Measurements from ENCODE around the gene KDM2B.

The KDM2B gene

DNA sequence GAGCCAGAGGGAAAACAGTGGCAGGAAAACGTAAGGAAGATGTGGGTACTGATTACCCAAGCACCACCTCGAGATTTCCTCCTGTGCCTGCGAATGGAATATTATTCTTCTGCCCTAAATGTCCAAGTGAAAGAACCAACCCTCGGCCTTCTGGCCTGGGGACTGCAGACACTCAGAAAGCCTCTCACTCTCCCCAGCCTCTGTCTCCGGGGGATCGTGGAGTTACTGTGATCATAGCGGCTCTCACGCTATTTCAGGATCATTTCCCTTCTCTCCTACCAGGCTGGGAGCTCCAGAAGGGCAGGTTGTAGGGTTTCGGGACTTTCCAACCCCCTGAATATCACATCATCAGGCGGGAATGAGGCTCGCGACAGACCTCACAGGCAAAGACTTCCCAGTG is 68.9 kb downstream of the KDM2B start:
- no peaks in the 10 kb centered on the region for H3K9me3 ChIP-seq (ENCODE audit: low read length)

GRCh38 chr12:121509339-121509738 is 71.5 kb downstream of the KDM2B start:
- Histone ChIP-seq H3K36me3 (ENCODE audit: insufficient read depth, low read length) (peaks cover 51% of the 10 kb centered on the region), H2AFZ (ENCODE audit: low read depth, low read length) (no peak overlapping the region), H3K9me3 (ENCODE audit: low read length) (no peaks in the 10 kb centered on the region), H3K27me3 (ENCODE audit: insufficient read depth, low read length) (no peaks in the 10 kb centered on the region), H3K4me3 (ENCODE audit: low read length) (no peak overlapping the region), H3K4me1 (ENCODE audit: insufficient read depth, low read length) (no peaks in the 10 kb centered on the region)

More for the DNA sequence above, 68.9 kb downstream of the KDM2B start:
- Histone ChIP-seq H3K27me3 (ENCODE audit: insufficient read depth, low read length) (no peaks in the 10 kb centered on the region), H3K36me3 (ENCODE audit: insufficient read depth, low read length) (peaks cover 46% of the 10 kb centered on the region), H2AFZ (ENCODE audit: low read depth, low read length) (no peak overlapping the region), H3K4me1 (ENCODE audit: insufficient read depth, low read length) (no peaks in the 10 kb centered on the region), H3K4me3 (ENCODE audit: low read length) (no peak overlapping the region)

- no peaks in the 10 kb centered on the region for H3K27me3 ChIP-seq (ENCODE audit: insufficient read depth, low read length)
- no peaks in the 10 kb centered on the region for H3K4me1 ChIP-seq (ENCODE audit: insufficient read depth, low read length)
- H2AFZ ChIP-seq (ENCODE audit: low read depth, low read length), result no peak overlapping the region
- peaks cover 45% of the 10 kb centered on the region for H3K36me3 ChIP-seq (ENCODE audit: insufficient read depth, low read length)
- no peak overlapping the region for H3K4me3 ChIP-seq (ENCODE audit: low read length)
- no peaks in the 10 kb centered on the region for H3K9me3 ChIP-seq (ENCODE audit: low read length)
These were observed 72.3 kb downstream of the KDM2B start for GRCh38 chr12:121508533-121508932.

DNA sequence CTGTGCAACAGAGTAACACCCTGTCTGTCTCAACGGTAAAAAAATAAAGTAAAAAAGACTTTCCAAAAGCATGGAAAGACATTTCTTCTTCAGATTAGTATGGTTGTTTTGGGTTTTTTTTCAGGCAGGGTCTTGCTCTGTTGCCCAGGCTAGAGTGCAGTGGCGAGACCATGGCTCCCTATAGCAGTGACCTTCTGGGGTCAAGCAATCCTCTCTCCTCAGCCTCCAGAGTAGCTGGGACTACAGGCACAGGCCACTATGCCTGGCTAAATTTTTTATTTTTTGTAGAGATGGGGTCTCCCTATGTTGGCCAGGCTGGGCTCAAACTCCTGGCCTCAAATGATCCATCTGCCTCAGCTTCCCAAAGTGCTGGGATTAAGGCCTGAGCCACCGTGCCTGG is 72.8 kb downstream of the KDM2B start:
- Histone ChIP-seq H3K4me3 (ENCODE audit: low read length) (no peak overlapping the region), H2AFZ (ENCODE audit: low read depth, low read length) (no peak overlapping the region), H3K4me1 (ENCODE audit: insufficient read depth, low read length) (no peaks in the 10 kb centered on the region), H3K9me3 (ENCODE audit: low read length) (no peaks in the 10 kb centered on the region), H3K36me3 (ENCODE audit: insufficient read depth, low read length) (peaks cover 40% of the 10 kb centered on the region), H3K27me3 (ENCODE audit: insufficient read depth, low read length) (no peaks in the 10 kb centered on the region)

DNA sequence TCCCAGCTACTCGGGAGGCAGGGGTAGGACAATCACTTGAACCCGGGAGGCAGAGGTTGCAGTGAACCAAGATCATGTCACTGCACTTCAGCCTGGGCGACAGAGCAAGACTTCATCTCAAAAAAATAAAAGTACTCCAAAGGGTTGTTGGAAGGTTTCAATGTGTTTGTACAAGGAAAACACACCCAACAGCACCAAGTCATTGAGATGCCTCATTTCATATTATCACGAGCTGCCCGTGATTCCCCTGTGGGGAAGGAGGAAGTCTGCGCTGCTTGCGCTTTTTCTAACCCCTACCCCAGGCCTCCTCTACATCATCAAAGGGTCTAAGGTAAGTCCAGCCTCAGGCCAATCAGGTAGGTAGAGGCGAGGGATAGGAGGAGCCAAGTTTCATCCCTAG is 73.6 kb downstream of the KDM2B start:
- Histone ChIP-seq H3K4me1 (ENCODE audit: insufficient read depth, low read length) (no peaks in the 10 kb centered on the region), H2AFZ (ENCODE audit: low read depth, low read length) (no peak overlapping the region), H3K36me3 (ENCODE audit: insufficient read depth, low read length) (peaks cover 35% of the 10 kb centered on the region), H3K27me3 (ENCODE audit: insufficient read depth, low read length) (no peaks in the 10 kb centered on the region), H3K4me3 (ENCODE audit: low read length) (no peak overlapping the region), H3K9me3 (ENCODE audit: low read length) (no peaks in the 10 kb centered on the region)

DNA sequence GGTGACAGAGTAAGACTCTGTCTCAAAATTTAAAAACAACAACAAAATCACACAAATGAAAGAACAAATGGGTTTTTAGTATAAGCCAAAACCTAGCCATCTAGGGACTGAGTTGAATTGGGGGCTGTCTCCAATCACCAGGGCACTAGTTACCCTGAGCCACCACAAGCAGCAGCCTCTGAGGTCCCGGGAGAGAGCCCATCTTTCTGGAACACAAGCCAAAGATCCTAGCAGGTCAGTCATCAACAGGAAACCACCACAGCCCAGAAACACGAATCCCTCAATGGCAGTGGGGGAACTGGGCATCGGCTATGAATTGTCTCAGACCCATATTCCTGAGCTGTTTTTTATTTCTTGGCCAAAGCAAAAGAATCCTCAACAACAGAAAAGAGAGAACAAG is 75.3 kb downstream of the KDM2B start:
- Histone ChIP-seq H3K9me3 (ENCODE audit: low read length) (no peaks in the 10 kb centered on the region), H2AFZ (ENCODE audit: low read depth, low read length) (no peak overlapping the region), H3K4me1 (ENCODE audit: insufficient read depth, low read length) (peaks cover 2% of the 10 kb centered on the region), H3K36me3 (ENCODE audit: insufficient read depth, low read length) (peaks cover 26% of the 10 kb centered on the region), H3K4me3 (ENCODE audit: low read length) (no peak overlapping the region), H3K27me3 (ENCODE audit: insufficient read depth, low read length) (no peaks in the 10 kb centered on the region)

- Histone ChIP-seq H3K36me3 (ENCODE audit: insufficient read depth, low read length) (peaks cover 16% of the 10 kb centered on the region), H3K4me1 (ENCODE audit: insufficient read depth, low read length) (peaks cover 7% of the 10 kb centered on the region), H3K4me3 (ENCODE audit: low read length) (no peak overlapping the region), H3K9me3 (ENCODE audit: low read length) (no peaks in the 10 kb centered on the region), H2AFZ (ENCODE audit: low read depth, low read length) (no peak overlapping the region), H3K27me3 (ENCODE audit: insufficient read depth, low read length) (no peaks in the 10 kb centered on the region)
These were observed 76.3 kb downstream of the KDM2B start for GRCh38 chr12:121504505-121504904.

- no peaks in the 10 kb centered on the region for H3K9me3 ChIP-seq (ENCODE audit: low read length)
- peaks cover 7% of the 10 kb centered on the region for H3K4me1 ChIP-seq (ENCODE audit: insufficient read depth, low read length)
- no peaks in the 10 kb centered on the region for H3K27me3 ChIP-seq (ENCODE audit: insufficient read depth, low read length)
- peaks cover 9% of the 10 kb centered on the region for H3K36me3 ChIP-seq (ENCODE audit: insufficient read depth, low read length)
- no peak overlapping the region for H2AFZ ChIP-seq (ENCODE audit: low read depth, low read length)
- H3K4me3 ChIP-seq (ENCODE audit: low read length), result no peak overlapping the region
These were observed 77.4 kb downstream of the KDM2B start for GRCh38 chr12:121503395-121503794.

- no peaks in the 10 kb centered on the region for H3K27me3 ChIP-seq (ENCODE audit: insufficient read depth, low read length)
- peaks cover 7% of the 10 kb centered on the region for H3K4me1 ChIP-seq (ENCODE audit: insufficient read depth, low read length)
- H3K36me3 ChIP-seq (ENCODE audit: insufficient read depth, low read length), result peaks cover 6% of the 10 kb centered on the region
- no peak overlapping the region for H3K4me3 ChIP-seq (ENCODE audit: low read length)
- no peaks in the 10 kb centered on the region for H3K9me3 ChIP-seq (ENCODE audit: low read length)
- no peak overlapping the region for H2AFZ ChIP-seq (ENCODE audit: low read depth, low read length)
These were observed 78.9 kb downstream of the KDM2B start for GRCh38 chr12:121501946-121502345.

- H3K36me3 ChIP-seq (ENCODE audit: insufficient read depth, low read length), result peaks cover 5% of the 10 kb centered on the region
- peaks cover 7% of the 10 kb centered on the region for H3K4me1 ChIP-seq (ENCODE audit: insufficient read depth, low read length)
- H3K27me3 ChIP-seq (ENCODE audit: insufficient read depth, low read length), result no peaks in the 10 kb centered on the region
- no peaks in the 10 kb centered on the region for H3K9me3 ChIP-seq (ENCODE audit: low read length)
- no peak overlapping the region for H2AFZ ChIP-seq (ENCODE audit: low read depth, low read length)
- H3K4me3 ChIP-seq (ENCODE audit: low read length), result no peak overlapping the region
These were observed 80.7 kb downstream of the KDM2B start for GRCh38 chr12:121499929-121500793.

GRCh38 chr12:121495746-121496145 is 85.1 kb downstream of the KDM2B start:
- Histone ChIP-seq H3K4me3 (ENCODE audit: low read length) (no peak overlapping the region), H3K4me1 (ENCODE audit: insufficient read depth, low read length) (peaks cover 7% of the 10 kb centered on the region), H3K9me3 (ENCODE audit: low read length) (peaks cover 4% of the 10 kb centered on the region), H3K27me3 (ENCODE audit: insufficient read depth, low read length) (no peaks in the 10 kb centered on the region), H2AFZ (ENCODE audit: low read depth, low read length) (no peak overlapping the region), H3K36me3 (ENCODE audit: insufficient read depth, low read length) (peaks cover 10% of the 10 kb centered on the region)

DNA sequence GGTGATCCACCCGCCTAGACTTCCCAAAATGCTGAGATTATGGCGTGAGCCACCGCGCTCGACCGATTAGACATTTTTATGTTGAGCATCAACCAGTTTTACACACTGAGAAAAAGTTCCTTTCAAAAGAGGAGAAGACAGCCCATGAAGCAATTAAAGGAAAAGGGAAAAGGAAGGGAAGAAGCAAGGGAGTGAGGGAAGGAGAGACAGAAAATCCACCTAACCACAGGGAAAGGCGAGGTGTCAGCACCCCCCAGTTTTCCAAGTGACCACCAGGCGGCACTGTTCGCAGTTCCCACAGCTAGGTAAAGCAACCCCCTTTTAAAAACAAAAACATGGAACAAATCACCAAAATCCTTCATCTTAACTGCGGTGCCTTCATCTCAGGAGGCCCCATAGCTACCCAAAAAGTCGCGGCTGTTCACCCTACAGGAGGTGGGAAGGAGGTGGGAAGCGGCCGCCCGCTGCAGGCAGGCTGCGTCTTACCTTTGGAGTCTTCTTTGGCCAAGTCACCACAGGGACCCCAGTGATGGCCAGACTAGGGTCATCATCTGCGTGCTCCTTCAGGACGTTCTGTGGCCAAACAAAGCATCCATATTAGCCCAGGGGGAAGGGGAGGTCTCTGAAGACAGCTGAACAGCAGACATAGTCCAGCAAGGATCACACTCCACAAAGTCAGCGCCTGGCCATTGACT is 86.6 kb downstream of the KDM2B start:
- no peaks in the 10 kb centered on the region for H3K4me1 ChIP-seq (ENCODE audit: insufficient read depth, low read length)
- no peak overlapping the region for H2AFZ ChIP-seq (ENCODE audit: low read depth, low read length)
- H3K9me3 ChIP-seq (ENCODE audit: low read length), result peaks cover 4% of the 10 kb centered on the region
- H3K4me3 ChIP-seq (ENCODE audit: low read length), result no peak overlapping the region
- H3K27me3 ChIP-seq (ENCODE audit: insufficient read depth, low read length), result no peaks in the 10 kb centered on the region
- H3K36me3 ChIP-seq (ENCODE audit: insufficient read depth, low read length), result peaks cover 15% of the 10 kb centered on the region

DNA sequence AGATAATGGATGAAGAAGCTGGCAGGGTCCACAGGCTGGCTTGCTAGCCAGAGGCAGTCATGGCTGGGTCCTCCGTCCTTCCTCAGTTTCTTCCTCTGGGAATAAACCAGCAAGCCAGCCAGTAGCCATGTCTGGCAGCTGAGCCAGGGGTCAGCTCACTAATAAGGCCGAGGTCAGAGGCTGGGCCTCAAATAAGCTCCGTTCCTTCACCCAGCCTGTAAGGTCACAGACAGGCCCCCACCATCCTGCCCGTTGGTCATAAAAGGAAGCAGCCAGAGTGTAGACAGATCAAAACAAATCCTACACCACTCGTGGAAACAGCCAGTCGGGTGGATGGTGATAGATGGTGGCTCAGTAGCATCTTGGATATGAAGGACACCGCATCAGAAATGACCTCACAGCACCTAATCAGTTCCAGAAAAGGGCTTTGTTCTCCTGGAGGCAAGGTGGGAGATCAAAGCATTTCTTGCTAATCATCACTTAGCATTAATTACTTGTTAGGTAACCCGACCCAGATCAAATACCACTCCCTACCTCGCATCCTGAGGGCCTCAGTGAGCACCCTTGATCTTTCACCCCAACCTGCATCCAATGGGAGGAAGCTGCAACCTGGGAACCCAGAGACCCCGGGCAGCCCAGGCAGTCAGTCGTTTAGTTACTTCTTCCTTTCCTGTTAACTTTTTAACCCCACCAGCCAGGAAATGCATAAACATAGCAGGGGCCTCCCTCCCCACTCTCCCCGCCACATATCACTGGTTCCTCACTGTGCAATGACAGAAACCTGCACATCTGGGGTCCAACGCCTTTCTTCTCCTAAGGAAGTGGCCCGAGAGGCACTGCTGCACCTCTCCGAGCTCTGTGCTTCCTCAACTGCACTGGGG is 90.2 kb downstream of the KDM2B start:
- peaks cover 4% of the 10 kb centered on the region for H3K9me3 ChIP-seq (ENCODE audit: low read length)
- H3K4me1 ChIP-seq (ENCODE audit: insufficient read depth, low read length), result no peaks in the 10 kb centered on the region
- no peak overlapping the region for H2AFZ ChIP-seq (ENCODE audit: low read depth, low read length)
- H3K4me3 ChIP-seq (ENCODE audit: low read length), result no peak overlapping the region
- H3K36me3 ChIP-seq (ENCODE audit: insufficient read depth, low read length), result peaks cover 12% of the 10 kb centered on the region
- no peaks in the 10 kb centered on the region for H3K27me3 ChIP-seq (ENCODE audit: insufficient read depth, low read length)
